H1 (cell line): ENCODE measurements around the gene TRIM46. TPM values are rescaled to one million over a fixed set of nuclear protein-coding genes. Genes with fewer than 3 reads are reported as not detected.

ENCODE experiments used
- CTCF ChIA-PET: fragments of 300-600 bp; sonication (Branson Sonifier 250); formaldehyde crosslinking; loops from one replicate; lab custom pipeline; 2021; ENCODE audit not compliant: partially characterized antibody; lab: Charles Lee
- POLR2A ChIA-PET: fragments of 300-600 bp; sonication (Branson Sonifier 250); formaldehyde crosslinking; loops from one replicate; lab custom pipeline; 2021; ENCODE audit warnings: inconsistent platforms; ENCODE audit not compliant: partially characterized antibody; lab: Charles Lee
- DNase-seq, 2 experiments: peaks; one replicate each; pipeline versions ENCODE4 v3.0.0 to v3.0.0-alpha.2; 2010 to 2022; ENCODE audit warnings: low spot score in 2 of 2, low read depth in 1 of 2, mixed read lengths in 1 of 2
- FAIRE-seq: peaks from 2 replicates; lab custom pipeline; 2011; peaks lifted over from hg19 to GRCh38; lab: Jason Lieb, UNC
- H2AFZ ChIP-seq: 2 replicates; pipeline ENCODE4 v1.8.1; 2012; ENCODE audit warnings: low read length, inconsistent platforms
- H2AK5ac ChIP-seq: 2 replicates; pipeline ENCODE4 v1.6.1; 2013; ENCODE audit warnings: low read depth, low read length
- H2BK120ac ChIP-seq: replicated peaks from 2 replicates; pipeline ENCODE3; 2013; ENCODE audit warnings: low read depth, low read length, inconsistent platforms
- H2BK12ac ChIP-seq: 2 replicates; pipeline ENCODE4 v1.6.1; 2013; ENCODE audit warnings: low read depth, low read length
- H2BK15ac ChIP-seq: 2 replicates; pipeline ENCODE4 v1.6.1; 2013; ENCODE audit warnings: low read length
- H2BK20ac ChIP-seq: 2 replicates; pipeline ENCODE4 v1.6.1; 2013; ENCODE audit warnings: low read length
- H2BK5ac ChIP-seq: 2 replicates; pipeline ENCODE4 v1.6.1; 2013; ENCODE audit warnings: low read depth, low read length
- H3K14ac ChIP-seq: 2 replicates; pipeline ENCODE4 v1.6.1; 2013; ENCODE audit warnings: inconsistent platforms; ENCODE audit not compliant: insufficient read length
- H3K18ac ChIP-seq: 2 replicates; pipeline ENCODE4 v1.6.1; 2013; ENCODE audit warnings: low read length; ENCODE audit errors: extremely low read depth
- H3K23ac ChIP-seq: 2 replicates; pipeline ENCODE4 v1.6.1; 2013; ENCODE audit warnings: inconsistent platforms; ENCODE audit not compliant: insufficient read length
- H3K23me2 ChIP-seq: 2 replicates; pipeline ENCODE4 v1.6.1; 2013; ENCODE audit warnings: low read depth, low read length
- H3K27ac ChIP-seq: 2 replicates; pipeline ENCODE4 v1.6.1; 2011; ENCODE audit warnings: low read depth, low read length, inconsistent platforms
- H3K27me3 ChIP-seq, 4 experiments: replicated peaks in 1 of 4; 1 replicate in 1 of 4; 2 replicates in 3 of 4; pipeline versions ENCODE4 v1.6.1 to v1.8.1; 2011 to 2013; ENCODE audit warnings: low read length in 3 of 4, mild to moderate bottlenecking in 3 of 4, inconsistent platforms in 2 of 4, mixed read lengths in 2 of 4, moderate library complexity in 1 of 4; ENCODE audit not compliant: control insufficient read depth in 3 of 4, insufficient read depth in 3 of 4; ENCODE audit errors: extremely low read depth in 1 of 4
- H3K36me3 ChIP-seq, 4 experiments: 2 replicates each; pipeline versions ENCODE4 v1.6.1 to v1.8.1; 2011 to 2013; ENCODE audit warnings: mild to moderate bottlenecking in 4 of 4, low read length in 3 of 4, moderate library complexity in 2 of 4, control low read depth in 1 of 4, inconsistent platforms in 1 of 4; ENCODE audit not compliant: insufficient read depth in 4 of 4, control insufficient read depth in 2 of 4
- H3K4ac ChIP-seq: replicated peaks from 2 replicates; pipeline ENCODE3; 2013; ENCODE audit warnings: low read length, low read depth, mixed read lengths, inconsistent platforms; ENCODE audit not compliant: insufficient read length
- H3K4me1 ChIP-seq, 4 experiments: replicated peaks in 1 of 4; 1 replicate in 1 of 4; 2 replicates in 3 of 4; pipeline versions ENCODE4 v1.6.1 to v1.8.1; 2011 to 2013; ENCODE audit warnings: low read length in 3 of 4, inconsistent platforms in 2 of 4, mixed read lengths in 1 of 4; ENCODE audit not compliant: insufficient read depth in 4 of 4, control insufficient read depth in 3 of 4
- H3K4me2 ChIP-seq, 2 experiments: 2 replicates each; pipeline versions ENCODE4 v1.6.1 to v1.8.1; 2011 to 2013; ENCODE audit warnings: low read depth in 2 of 2, low read length in 2 of 2, control low read depth in 1 of 2, inconsistent platforms in 1 of 2, mild to moderate bottlenecking in 1 of 2; ENCODE audit not compliant: insufficient read depth in 1 of 2
- H3K4me3 ChIP-seq, 4 experiments: fragments of 200-600, 300-600 bp in 1 of 4; sonication (generic), shearing (Covaris generic), sonication (Bioruptor Twin) in 1 of 4; 2 replicates each; pipeline versions ENCODE4 v1.5.1 to v1.8.1; 2011 to 2016; ENCODE audit warnings: low read length in 4 of 4, low read depth in 3 of 4, control low read depth in 2 of 4, inconsistent platforms in 2 of 4, mild to moderate bottlenecking in 2 of 4, mixed read lengths in 1 of 4, moderate library complexity in 1 of 4; ENCODE audit not compliant: insufficient read depth in 2 of 4; ENCODE audit errors: extremely low read depth in 1 of 4
- H3K56ac ChIP-seq: replicated peaks from 2 replicates; pipeline ENCODE3; 2013; ENCODE audit warnings: low read depth, mild to moderate bottlenecking, mixed read lengths, low read length, inconsistent platforms; ENCODE audit not compliant: insufficient read length
- H3K79me1 ChIP-seq: 2 replicates; pipeline ENCODE4 v1.6.1; 2013; ENCODE audit warnings: low read depth, low read length, control low read depth
- H3K79me2 ChIP-seq, 2 experiments: 2 replicates each; pipeline versions ENCODE4 v1.6.1 to v1.8.1; 2012 to 2013; ENCODE audit warnings: low read length in 2 of 2, mild to moderate bottlenecking in 2 of 2, inconsistent platforms in 1 of 2; ENCODE audit not compliant: insufficient read depth in 2 of 2, control insufficient read depth in 1 of 2
- H3K9ac ChIP-seq, 4 experiments: replicated peaks in 1 of 4; 1 replicate in 1 of 4; 2 replicates in 3 of 4; pipeline versions ENCODE4 v1.6.1 to v1.8.1; 2011 to 2013; ENCODE audit warnings: low read depth in 3 of 4, low read length in 3 of 4, control low read depth in 2 of 4, mild to moderate bottlenecking in 2 of 4, moderate library complexity in 2 of 4, inconsistent platforms in 1 of 4; ENCODE audit errors: extremely low read depth in 1 of 4
- H3K9me3 ChIP-seq, 2 experiments: 2 replicates each; pipeline versions ENCODE4 v1.6.1 to v1.8.1; 2012 to 2013; ENCODE audit warnings: mild to moderate bottlenecking in 2 of 2, moderate library complexity in 2 of 2, control low read depth in 1 of 2, inconsistent platforms in 1 of 2, low read depth in 1 of 2, low read length in 1 of 2, mixed read lengths in 1 of 2; ENCODE audit not compliant: insufficient read depth in 2 of 2
- H4K20me1 ChIP-seq, 2 experiments: replicated peaks in 1 of 2; 2 replicates each; pipeline versions ENCODE3 to v1.8.1; 2011 to 2013; ENCODE audit warnings: inconsistent platforms in 2 of 2, low read length in 2 of 2, mild to moderate bottlenecking in 1 of 2; ENCODE audit not compliant: insufficient read depth in 2 of 2, control insufficient read depth in 1 of 2
- H4K5ac ChIP-seq: 2 replicates; pipeline ENCODE4 v1.6.1; 2013; ENCODE audit warnings: low read length, low read depth, mixed read lengths, inconsistent platforms; ENCODE audit not compliant: insufficient read length
- H4K8ac ChIP-seq: 2 replicates; pipeline ENCODE4 v1.8.0; 2013; ENCODE audit warnings: mild to moderate bottlenecking, moderate library complexity, low read length, inconsistent platforms; ENCODE audit not compliant: insufficient read depth; ENCODE audit errors: extremely low read depth
- H4K91ac ChIP-seq: replicated peaks from 2 replicates; pipeline ENCODE3; 2013; ENCODE audit warnings: low read length, mixed read lengths, inconsistent platforms; ENCODE audit not compliant: insufficient read length
- ASH2L ChIP-seq: fragments of 200-600, 300-600 bp; sonication (generic); IDR thresholded peaks from one replicate; pipeline ENCODE4 v1.7.1; 2017; ENCODE audit warnings: low read length
- BACH1 ChIP-seq: IDR thresholded peaks from 2 replicates; pipeline ENCODE4 v1.6.1; 2012; ENCODE audit warnings: low read length, improper control_type of control experiment
- CEBPB ChIP-seq: IDR thresholded peaks from 2 replicates; pipeline ENCODE4 v1.6.1; 2012; ENCODE audit warnings: low read depth, low read length
- CHD1 ChIP-seq: IDR thresholded peaks from 2 replicates; pipeline ENCODE4 v1.6.1; 2012; ENCODE audit warnings: low read depth, low read length, improper control_type of control experiment
- POU5F1 ChIP-seq: IDR thresholded peaks from 2 replicates; pipeline ENCODE4 v1.6.1; 2011; ENCODE audit warnings: low read depth, mild to moderate bottlenecking, low read length, moderate library complexity
- RXRA ChIP-seq: IDR thresholded peaks from 2 replicates; pipeline ENCODE4 v1.6.1; 2011; ENCODE audit warnings: low read depth, mild to moderate bottlenecking, low read length, moderate library complexity; ENCODE audit not compliant: insufficient read depth
- TAF1 ChIP-seq: IDR thresholded peaks from 2 replicates; pipeline ENCODE4 v1.6.1; 2011; ENCODE audit warnings: mild to moderate bottlenecking, low read depth, low read length
- TEAD4 ChIP-seq: IDR thresholded peaks from 2 replicates; pipeline ENCODE4 v1.6.1; 2012; ENCODE audit warnings: low read depth, low read length, inconsistent platforms, mixed read lengths
- USF2 ChIP-seq: IDR thresholded peaks from 2 replicates; pipeline ENCODE4 v1.6.1; 2011; ENCODE audit warnings: low read length, improper control_type of control experiment
- WGBS, 2 experiments: shearing (Covaris generic) in 1 of 2; methylation state at CpG; one replicate each; pipeline versions ENCODE4 v1.1.6 to v1.1.7; 2013 to 2015; ENCODE audit warnings: low lambda C conversion rate in 2 of 2, mixed read lengths in 2 of 2, inconsistent platforms in 1 of 2, low coverage in 1 of 2, missing lambda C conversion rate in 1 of 2; ENCODE audit not compliant: insufficient replicate concordance in 2 of 2, insufficient coverage in 1 of 2, insufficient read length in 1 of 2; ENCODE audit errors: extremely low coverage in 1 of 2, missing lambda C conversion rate in 1 of 2; 5-methylcytosine and 5-hydroxymethylcytosine counted together
- polyA plus RNA-seq, 7 experiments: library from polyadenylated mRNA; depleted of rRNA in 3 of 7; stranded (reverse) in 5 of 7; unstranded in 2 of 7; fragments of >200 nt in 5 of 7; fragments of 200-250 nt in 2 of 7; gene quantifications; 1 replicate in 5 of 7; 2 replicates in 1 of 7; 4 replicates in 1 of 7; pipeline versions ENCODE4 v1.2.1 to v1.2.3, GENCODE V29; 2011 to 2013; ENCODE audit warnings: missing spikeins in 2 of 7, mixed read lengths in 2 of 7
- total RNA-seq: library from RNA; stranded (reverse); fragmentation: NEBNext Ultra II Directional; extraction: Animal tissue kit (Norgen Biotek cat#: 25700); gene quantifications from 2 replicates; pipeline ENCODE4 v1.2.1, GENCODE V29; 2021
- TF ChIP-seq, protein P1 (sequence below), 3 experiments: IDR thresholded peaks; 1 replicate in 2 of 3; 2 replicates in 1 of 3; pipeline versions ENCODE4 v1.5.1 to v1.6.1; 2011; ENCODE audit warnings: low read length in 3 of 3, mild to moderate bottlenecking in 3 of 3, inconsistent platforms in 2 of 3, low read depth in 1 of 3, moderate library complexity in 1 of 3; ENCODE audit not compliant: insufficient read depth in 1 of 3; ENCODE audit errors: control extremely low read depth in 1 of 3

The TRIM46 gene
- total and polyA plus RNA-seq, 2 of the 8 experiments (the other 6 are each of a cell fraction or from before 2014, with no cell fraction given), result 15.5 to 21.6 TPM

DNA sequence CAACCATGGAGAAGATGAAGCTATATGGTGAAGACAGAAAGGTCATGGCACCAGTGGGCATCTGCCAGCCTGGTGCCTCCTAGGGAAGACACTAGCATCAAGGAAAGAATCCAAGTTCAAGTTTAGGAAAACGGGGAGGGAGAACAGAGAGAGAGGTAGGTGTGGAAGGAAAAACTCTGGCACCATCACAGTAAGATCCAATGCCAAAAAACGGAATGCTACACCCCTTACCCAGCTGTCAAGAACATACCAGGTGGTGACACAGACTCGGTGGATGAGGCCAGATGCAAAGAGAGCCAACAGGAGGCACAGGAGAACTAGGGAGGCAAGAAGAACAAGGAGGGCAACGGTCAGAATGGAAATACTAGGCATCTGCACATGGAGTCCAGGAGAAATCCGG lies 4.1 kb upstream of the TRIM46 start:
- H3K4ac ChIP-seq, result no peak overlapping the region
- H4K8ac ChIP-seq, result no peak overlapping the region
- no peak for DNase-seq
- H2BK120ac ChIP-seq, result no peak overlapping the region
- no peaks in the 10 kb centered on the region for H3K9me3 ChIP-seq
- H3K79me1 ChIP-seq, result no peaks in the 10 kb centered on the region
- no peak overlapping the region for H2BK12ac ChIP-seq
- H2AK5ac ChIP-seq, result no peak overlapping the region
- no peak overlapping the region for H2AFZ ChIP-seq
- H3K23me2 ChIP-seq, result peaks cover 16% of the 10 kb centered on the region
- no peak overlapping the region for H4K91ac ChIP-seq
- no peaks in the 10 kb centered on the region for H3K27me3 ChIP-seq
- peaks cover 0 to 12% of the 10 kb centered on the region in 2 experiments; a peak in 2 of 4 replicates for H3K79me2 ChIP-seq
- peaks cover 5 to 22% (median 13%) of the 10 kb centered on the region in 4 experiments for H3K4me1 ChIP-seq
- no peak overlapping the region for H3K56ac ChIP-seq
- H3K23ac ChIP-seq, result no peak overlapping the region
- 74% methylated on average over 5 of the region's 5 CpGs; no CpG with 5 or more reads in 1 of the 2 experiments for WGBS, 2 experiments
- H3K27ac ChIP-seq, result no peak overlapping the region
- H3K14ac ChIP-seq, result no peak overlapping the region
- no peak overlapping the region for H4K5ac ChIP-seq
- no peak overlapping the region for H2BK20ac ChIP-seq
- H3K36me3 ChIP-seq, result peaks cover 0 to 10% (median 7%) of the 10 kb centered on the region in 4 experiments; a peak in 4 of 8 replicates
- no peaks in the 10 kb centered on the region for H4K20me1 ChIP-seq
- H3K18ac ChIP-seq, result no peak overlapping the region
- CTCF ChIA-PET, result interaction anchor here (1.1 to 12.4 kb wide), 12 partner anchors 24 to 109 kb away, joined by 3 to 215 read pairs (median 14); partner anchors contain the start of genes DPM3, EFNA1 and SLC50A1
- H3K4me3 ChIP-seq, result no peak overlapping the region
- no peak overlapping the region for H3K9ac ChIP-seq
- no peak overlapping the region for H2BK5ac ChIP-seq
- POLR2A ChIA-PET, result interaction anchor here (1.2 to 20.5 kb wide), 2 partner anchors 32 to 54 kb away, joined by 3 to 512 read pairs; partner anchors contain the start of genes MTX1 and THBS3
- FAIRE-seq, result no peak
- H2BK15ac ChIP-seq, result no peak overlapping the region
- H3K4me2 ChIP-seq, result no peak overlapping the region
- TF ChIP-seq USF2, result no peak
- TF ChIP-seq BACH1, result no peak
- no peak for TF ChIP-seq POU5F1
- TF ChIP-seq RXRA, result no peak
- TF ChIP-seq TAF1, result no peak
- TF ChIP-seq TEAD4, result no peak
- TF ChIP-seq CHD1, result no peak
- no peak for TF ChIP-seq ASH2L
- TF ChIP-seq CEBPB, result no peak
- TF ChIP-seq, protein P1, sequence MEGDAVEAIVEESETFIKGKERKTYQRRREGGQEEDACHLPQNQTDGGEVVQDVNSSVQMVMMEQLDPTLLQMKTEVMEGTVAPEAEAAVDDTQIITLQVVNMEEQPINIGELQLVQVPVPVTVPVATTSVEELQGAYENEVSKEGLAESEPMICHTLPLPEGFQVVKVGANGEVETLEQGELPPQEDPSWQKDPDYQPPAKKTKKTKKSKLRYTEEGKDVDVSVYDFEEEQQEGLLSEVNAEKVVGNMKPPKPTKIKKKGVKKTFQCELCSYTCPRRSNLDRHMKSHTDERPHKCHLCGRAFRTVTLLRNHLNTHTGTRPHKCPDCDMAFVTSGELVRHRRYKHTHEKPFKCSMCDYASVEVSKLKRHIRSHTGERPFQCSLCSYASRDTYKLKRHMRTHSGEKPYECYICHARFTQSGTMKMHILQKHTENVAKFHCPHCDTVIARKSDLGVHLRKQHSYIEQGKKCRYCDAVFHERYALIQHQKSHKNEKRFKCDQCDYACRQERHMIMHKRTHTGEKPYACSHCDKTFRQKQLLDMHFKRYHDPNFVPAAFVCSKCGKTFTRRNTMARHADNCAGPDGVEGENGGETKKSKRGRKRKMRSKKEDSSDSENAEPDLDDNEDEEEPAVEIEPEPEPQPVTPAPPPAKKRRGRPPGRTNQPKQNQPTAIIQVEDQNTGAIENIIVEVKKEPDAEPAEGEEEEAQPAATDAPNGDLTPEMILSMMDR (IDR thresholded peaks at IDR 0.05; ENCODE audit: control extremely low read depth in 1 of 3, insufficient read depth in 1 of 3, low read depth in 1 of 3, low read length in 3 of 3), result no peak
